GM12878 (cell line): ENCODE results near the gene VSX1. TPM values are rescaled to one million over a fixed set of nuclear protein-coding genes. Genes with fewer than 3 reads are reported as not detected.

Experiments used
- BACH1 ChIP-seq: fragments of 450-650 bp; IDR thresholded peaks from 2 replicates; pipeline ENCODE4 v1.6.1; 2017; ENCODE audit warnings: mild to moderate bottlenecking, borderline replicate concordance
- CBFB ChIP-seq: IDR thresholded peaks from 2 replicates; pipeline ENCODE4 v1.6.1; 2016; ENCODE audit warnings: antibody characterized with exemption, low read depth
- CBX5 ChIP-seq: sonication (generic); IDR thresholded peaks from 2 replicates; pipeline ENCODE4 v1.6.1; 2016; ENCODE audit warnings: low read depth, moderate library complexity, mild to moderate bottlenecking, inconsistent platforms
- EGR1 ChIP-seq, 2 experiments: IDR thresholded peaks; 1 replicate in 1 of 2; 2 replicates in 1 of 2; pipeline ENCODE4 v1.6.1; 2011 to 2012; ENCODE audit warnings: low read depth in 2 of 2, low read length in 2 of 2, borderline replicate concordance in 1 of 2, mild to moderate bottlenecking in 1 of 2, moderate library complexity in 1 of 2
- EP300 ChIP-seq, 2 experiments: fragments of 150-350 bp in 1 of 2; IDR thresholded peaks; 2 replicates each; pipeline ENCODE4 v1.6.1; 2011 to 2012; ENCODE audit warnings: low read depth in 2 of 2, low read length in 2 of 2, borderline replicate concordance in 1 of 2, improper control_type of control experiment in 1 of 2, inconsistent platforms in 1 of 2; ENCODE audit not compliant: control insufficient read depth in 1 of 2
- HCFC1 ChIP-seq: fragments of 150-350 bp; IDR thresholded peaks from 2 replicates; pipeline ENCODE4 v1.6.1; 2014; ENCODE audit warnings: low read length
- PAX8 ChIP-seq: fragments of 450-650 bp; IDR thresholded peaks from 2 replicates; pipeline ENCODE4 v1.6.1; 2017; ENCODE audit warnings: mild to moderate bottlenecking, moderate library complexity
- RFX5 ChIP-seq: IDR thresholded peaks from 2 replicates; pipeline ENCODE4 v1.6.1; 2011; ENCODE audit warnings: low read depth, low read length, improper control_type of control experiment
- SIX5 ChIP-seq: IDR thresholded peaks from 2 replicates; pipeline ENCODE4 v1.6.1; 2011; ENCODE audit warnings: mild to moderate bottlenecking, low read depth, low read length, moderate library complexity; ENCODE audit not compliant: severe bottlenecking
- SMAD5 ChIP-seq: IDR thresholded peaks from 2 replicates; pipeline ENCODE4 v1.6.1; 2016; ENCODE audit warnings: antibody characterized with exemption, low read depth
- STAT3 ChIP-seq: IDR thresholded peaks from 2 replicates; pipeline ENCODE4 v1.6.1; 2011; ENCODE audit warnings: low read depth, low read length, improper control_type of control experiment
- TBL1XR1 ChIP-seq: IDR thresholded peaks from 2 replicates; pipeline ENCODE4 v1.6.1; 2012; ENCODE audit warnings: low read depth, low read length, improper control_type of control experiment
- YBX1 ChIP-seq: fragments of 450-650 bp; IDR thresholded peaks from 2 replicates; pipeline ENCODE4 v1.6.1; 2016; ENCODE audit warnings: antibody characterized with exemption
- polyA plus RNA-seq, 11 experiments: library from polyadenylated mRNA; depleted of rRNA in 4 of 11; unstranded in 6 of 11; stranded (reverse) in 5 of 11; fragments of >200 nt; fragmentation: Nextera tagmentation in 4 of 11; fragmentation: Illumina TruSeq in 1 of 11; extraction: Ambion mirVana in 4 of 11; extraction: Trizol in 1 of 11; gene quantifications; 1 replicate in 1 of 11; 2 replicates in 10 of 11; pipeline versions ENCODE4 v1.2.1 to v1.2.3, GENCODE V29; 2011 to 2016; ENCODE audit warnings: inconsistent platforms in 2 of 11, missing spikeins in 2 of 11, low read depth in 1 of 11
- total RNA-seq, 4 experiments: library from RNA; depleted of rRNA in 3 of 4; stranded (reverse); fragments of >200 nt in 3 of 4; fragmentation: Illumina TruSeq in 1 of 4; extraction: Trizol in 1 of 4; gene quantifications; 2 replicates each; pipeline versions ENCODE4 v1.2.1 to v1.2.3, GENCODE V29; 2013 to 2021
- TF ChIP-seq, protein P1 (sequence below): fragments of 450-650 bp; formaldehyde crosslinking; IDR thresholded peaks from 2 replicates; pipeline ENCODE4 v1.5.0; 2022; ENCODE audit warnings: mild to moderate bottlenecking, missing genetic modification characterization
- TF ChIP-seq, protein P2 (sequence below): fragments of 450-650 bp; IDR thresholded peaks from 2 replicates; pipeline ENCODE4 v1.6.1; 2017; ENCODE audit warnings: antibody characterized with exemption, mild to moderate bottlenecking, moderate library complexity
- TF ChIP-seq, protein P3 (sequence below), 3 experiments: IDR thresholded peaks in 2 of 3; conservative IDR thresholded peaks in 1 of 3; 2 replicates each; pipeline ENCODE4 v1.5.1; 2011; ENCODE audit warnings: low read depth in 3 of 3, low read length in 3 of 3, mild to moderate bottlenecking in 3 of 3, control low read depth in 2 of 3, moderate library complexity in 2 of 3, inconsistent platforms in 1 of 3, mixed read lengths in 1 of 3; ENCODE audit not compliant: control insufficient read depth in 2 of 3, insufficient read depth in 1 of 3; ENCODE audit errors: extremely low read depth in 1 of 3
- TF ChIP-seq, protein P4 (sequence below): fragments of 150-350 bp; IDR thresholded peaks from 2 replicates; pipeline ENCODE4 v1.6.1; 2016; ENCODE audit warnings: low read depth, low read length

Gene VSX1
- total and polyA plus RNA-seq, 10 of the 15 experiments (the other 5 are each of a cell fraction or from before 2014, with no cell fraction given) = 0.05 TPM; not detected in 9

DNA sequence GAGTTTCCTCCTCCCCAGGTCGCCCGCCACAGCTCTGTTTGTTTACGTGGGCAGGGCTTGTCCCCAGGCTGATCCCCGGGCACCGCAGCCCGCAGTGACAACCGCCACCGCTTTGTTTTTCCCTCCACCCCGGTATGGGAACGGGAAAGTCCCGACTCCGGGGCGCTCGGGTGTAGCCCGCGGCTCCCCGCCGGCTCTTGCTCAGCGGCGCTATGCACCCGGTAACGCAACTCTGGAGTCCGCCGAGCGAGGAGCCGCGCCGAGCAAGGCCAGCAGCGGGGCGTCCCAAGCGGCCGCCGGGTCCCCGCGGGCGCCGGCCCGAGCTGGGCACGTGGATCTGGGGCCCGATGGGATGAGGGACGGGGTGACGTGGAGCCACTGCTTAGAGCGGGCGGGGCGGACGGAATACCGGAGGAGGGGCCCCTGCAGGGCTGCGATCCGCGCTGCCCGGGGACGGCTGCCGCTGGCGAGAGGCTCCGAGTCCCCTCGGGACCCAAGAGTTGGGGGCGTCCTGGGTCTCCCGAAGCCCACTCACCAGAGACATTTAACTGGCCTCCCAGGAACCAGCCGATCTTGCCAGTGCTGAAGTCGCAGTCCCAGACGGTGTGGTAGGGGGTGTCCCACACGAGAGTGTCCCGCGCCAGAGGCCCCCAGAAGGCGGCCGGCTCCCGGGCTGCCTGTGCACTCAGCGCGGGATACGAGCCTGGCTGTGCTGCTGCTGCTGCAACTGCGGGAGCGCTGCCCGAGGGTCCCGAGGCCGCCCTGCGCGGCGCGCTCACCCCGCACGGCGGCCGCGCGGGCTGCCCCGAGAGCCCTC is 24.5 kb downstream of the VSX1 start (continued):
- TF ChIP-seq, protein P1, sequence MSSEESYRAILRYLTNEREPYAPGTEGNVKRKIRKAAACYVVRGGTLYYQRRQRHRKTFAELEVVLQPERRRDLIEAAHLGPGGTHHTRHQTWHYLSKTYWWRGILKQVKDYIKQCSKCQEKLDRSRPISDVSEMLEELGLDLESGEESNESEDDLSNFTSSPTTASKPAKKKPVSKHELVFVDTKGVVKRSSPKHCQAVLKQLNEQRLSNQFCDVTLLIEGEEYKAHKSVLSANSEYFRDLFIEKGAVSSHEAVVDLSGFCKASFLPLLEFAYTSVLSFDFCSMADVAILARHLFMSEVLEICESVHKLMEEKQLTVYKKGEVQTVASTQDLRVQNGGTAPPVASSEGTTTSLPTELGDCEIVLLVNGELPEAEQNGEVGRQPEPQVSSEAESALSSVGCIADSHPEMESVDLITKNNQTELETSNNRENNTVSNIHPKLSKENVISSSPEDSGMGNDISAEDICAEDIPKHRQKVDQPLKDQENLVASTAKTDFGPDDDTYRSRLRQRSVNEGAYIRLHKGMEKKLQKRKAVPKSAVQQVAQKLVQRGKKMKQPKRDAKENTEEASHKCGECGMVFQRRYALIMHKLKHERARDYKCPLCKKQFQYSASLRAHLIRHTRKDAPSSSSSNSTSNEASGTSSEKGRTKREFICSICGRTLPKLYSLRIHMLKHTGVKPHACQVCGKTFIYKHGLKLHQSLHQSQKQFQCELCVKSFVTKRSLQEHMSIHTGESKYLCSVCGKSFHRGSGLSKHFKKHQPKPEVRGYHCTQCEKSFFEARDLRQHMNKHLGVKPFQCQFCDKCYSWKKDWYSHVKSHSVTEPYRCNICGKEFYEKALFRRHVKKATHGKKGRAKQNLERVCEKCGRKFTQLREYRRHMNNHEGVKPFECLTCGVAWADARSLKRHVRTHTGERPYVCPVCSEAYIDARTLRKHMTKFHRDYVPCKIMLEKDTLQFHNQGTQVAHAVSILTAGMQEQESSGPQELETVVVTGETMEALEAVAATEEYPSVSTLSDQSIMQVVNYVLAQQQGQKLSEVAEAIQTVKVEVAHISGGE (CRISPR knock-in tag) = no peak
- TF ChIP-seq CBFB (peak; percentile 66), RFX5 (no peak), HCFC1 (no peak), CBX5 (no peak), STAT3 (no peak), BACH1 (peak; percentile 48), PAX8 (no peak), EP300 (IDR thresholded peaks at IDR 0.05; ENCODE audit: borderline replicate concordance in 1 of 2, control insufficient read depth in 1 of 2, low read depth in 2 of 2, low read length in 2 of 2) (peak in 1 of 2 experiments; percentile 20; a peak in 1 of 4 replicates), YBX1 (no peak), SIX5 (no peak), SMAD5 (no peak), EGR1 (IDR thresholded peaks at IDR 0.05; ENCODE audit: borderline replicate concordance in 1 of 2, low read depth in 2 of 2, low read length in 2 of 2) (0 out of 3 replicates have a peak, but pooled peaks of 1 of the 2 experiments have one; percentile 18), TBL1XR1 (0 out of 2 replicates have a peak, but pooled peaks have one; percentile 25)
- TF ChIP-seq, protein P2, sequence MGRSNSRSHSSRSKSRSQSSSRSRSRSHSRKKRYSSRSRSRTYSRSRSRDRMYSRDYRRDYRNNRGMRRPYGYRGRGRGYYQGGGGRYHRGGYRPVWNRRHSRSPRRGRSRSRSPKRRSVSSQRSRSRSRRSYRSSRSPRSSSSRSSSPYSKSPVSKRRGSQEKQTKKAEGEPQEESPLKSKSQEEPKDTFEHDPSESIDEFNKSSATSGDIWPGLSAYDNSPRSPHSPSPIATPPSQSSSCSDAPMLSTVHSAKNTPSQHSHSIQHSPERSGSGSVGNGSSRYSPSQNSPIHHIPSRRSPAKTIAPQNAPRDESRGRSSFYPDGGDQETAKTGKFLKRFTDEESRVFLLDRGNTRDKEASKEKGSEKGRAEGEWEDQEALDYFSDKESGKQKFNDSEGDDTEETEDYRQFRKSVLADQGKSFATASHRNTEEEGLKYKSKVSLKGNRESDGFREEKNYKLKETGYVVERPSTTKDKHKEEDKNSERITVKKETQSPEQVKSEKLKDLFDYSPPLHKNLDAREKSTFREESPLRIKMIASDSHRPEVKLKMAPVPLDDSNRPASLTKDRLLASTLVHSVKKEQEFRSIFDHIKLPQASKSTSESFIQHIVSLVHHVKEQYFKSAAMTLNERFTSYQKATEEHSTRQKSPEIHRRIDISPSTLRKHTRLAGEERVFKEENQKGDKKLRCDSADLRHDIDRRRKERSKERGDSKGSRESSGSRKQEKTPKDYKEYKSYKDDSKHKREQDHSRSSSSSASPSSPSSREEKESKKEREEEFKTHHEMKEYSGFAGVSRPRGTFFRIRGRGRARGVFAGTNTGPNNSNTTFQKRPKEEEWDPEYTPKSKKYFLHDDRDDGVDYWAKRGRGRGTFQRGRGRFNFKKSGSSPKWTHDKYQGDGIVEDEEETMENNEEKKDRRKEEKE = no peak
- TF ChIP-seq, protein P3, sequence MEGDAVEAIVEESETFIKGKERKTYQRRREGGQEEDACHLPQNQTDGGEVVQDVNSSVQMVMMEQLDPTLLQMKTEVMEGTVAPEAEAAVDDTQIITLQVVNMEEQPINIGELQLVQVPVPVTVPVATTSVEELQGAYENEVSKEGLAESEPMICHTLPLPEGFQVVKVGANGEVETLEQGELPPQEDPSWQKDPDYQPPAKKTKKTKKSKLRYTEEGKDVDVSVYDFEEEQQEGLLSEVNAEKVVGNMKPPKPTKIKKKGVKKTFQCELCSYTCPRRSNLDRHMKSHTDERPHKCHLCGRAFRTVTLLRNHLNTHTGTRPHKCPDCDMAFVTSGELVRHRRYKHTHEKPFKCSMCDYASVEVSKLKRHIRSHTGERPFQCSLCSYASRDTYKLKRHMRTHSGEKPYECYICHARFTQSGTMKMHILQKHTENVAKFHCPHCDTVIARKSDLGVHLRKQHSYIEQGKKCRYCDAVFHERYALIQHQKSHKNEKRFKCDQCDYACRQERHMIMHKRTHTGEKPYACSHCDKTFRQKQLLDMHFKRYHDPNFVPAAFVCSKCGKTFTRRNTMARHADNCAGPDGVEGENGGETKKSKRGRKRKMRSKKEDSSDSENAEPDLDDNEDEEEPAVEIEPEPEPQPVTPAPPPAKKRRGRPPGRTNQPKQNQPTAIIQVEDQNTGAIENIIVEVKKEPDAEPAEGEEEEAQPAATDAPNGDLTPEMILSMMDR (IDR thresholded peaks at IDR 0.05 in 2 of 3, conservative IDR thresholded peaks at IDR 0.05 in 1 of 3; ENCODE audit: control insufficient read depth in 2 of 3, extremely low read depth in 1 of 3, insufficient read depth in 1 of 3, low read depth in 3 of 3, low read length in 3 of 3) = no peak
- TF ChIP-seq, protein P4, sequence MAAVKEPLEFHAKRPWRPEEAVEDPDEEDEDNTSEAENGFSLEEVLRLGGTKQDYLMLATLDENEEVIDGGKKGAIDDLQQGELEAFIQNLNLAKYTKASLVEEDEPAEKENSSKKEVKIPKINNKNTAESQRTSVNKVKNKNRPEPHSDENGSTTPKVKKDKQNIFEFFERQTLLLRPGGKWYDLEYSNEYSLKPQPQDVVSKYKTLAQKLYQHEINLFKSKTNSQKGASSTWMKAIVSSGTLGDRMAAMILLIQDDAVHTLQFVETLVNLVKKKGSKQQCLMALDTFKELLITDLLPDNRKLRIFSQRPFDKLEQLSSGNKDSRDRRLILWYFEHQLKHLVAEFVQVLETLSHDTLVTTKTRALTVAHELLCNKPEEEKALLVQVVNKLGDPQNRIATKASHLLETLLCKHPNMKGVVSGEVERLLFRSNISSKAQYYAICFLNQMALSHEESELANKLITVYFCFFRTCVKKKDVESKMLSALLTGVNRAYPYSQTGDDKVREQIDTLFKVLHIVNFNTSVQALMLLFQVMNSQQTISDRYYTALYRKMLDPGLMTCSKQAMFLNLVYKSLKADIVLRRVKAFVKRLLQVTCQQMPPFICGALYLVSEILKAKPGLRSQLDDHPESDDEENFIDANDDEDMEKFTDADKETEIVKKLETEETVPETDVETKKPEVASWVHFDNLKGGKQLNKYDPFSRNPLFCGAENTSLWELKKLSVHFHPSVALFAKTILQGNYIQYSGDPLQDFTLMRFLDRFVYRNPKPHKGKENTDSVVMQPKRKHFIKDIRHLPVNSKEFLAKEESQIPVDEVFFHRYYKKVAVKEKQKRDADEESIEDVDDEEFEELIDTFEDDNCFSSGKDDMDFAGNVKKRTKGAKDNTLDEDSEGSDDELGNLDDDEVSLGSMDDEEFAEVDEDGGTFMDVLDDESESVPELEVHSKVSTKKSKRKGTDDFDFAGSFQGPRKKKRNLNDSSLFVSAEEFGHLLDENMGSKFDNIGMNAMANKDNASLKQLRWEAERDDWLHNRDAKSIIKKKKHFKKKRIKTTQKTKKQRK = no peak
